K562 treated with DMSO at 1 percent for 12 hours (cell line): ENCODE results near the gene KCNAB2. TPM values are rescaled to one million over a fixed set of nuclear protein-coding genes. Genes with fewer than 3 reads are reported as not detected.

Experiments
- total RNA-seq: library from RNA; unstranded; fragments of 300-600 nt; gene quantifications from 2 replicates; pipeline ENCODE4 v1.2.3, GENCODE V29; 2022; ENCODE audit not compliant: insufficient read depth

The KCNAB2 gene
- 14.1 and 25.1 TPM in 2 replicates for total RNA-seq

DNA sequence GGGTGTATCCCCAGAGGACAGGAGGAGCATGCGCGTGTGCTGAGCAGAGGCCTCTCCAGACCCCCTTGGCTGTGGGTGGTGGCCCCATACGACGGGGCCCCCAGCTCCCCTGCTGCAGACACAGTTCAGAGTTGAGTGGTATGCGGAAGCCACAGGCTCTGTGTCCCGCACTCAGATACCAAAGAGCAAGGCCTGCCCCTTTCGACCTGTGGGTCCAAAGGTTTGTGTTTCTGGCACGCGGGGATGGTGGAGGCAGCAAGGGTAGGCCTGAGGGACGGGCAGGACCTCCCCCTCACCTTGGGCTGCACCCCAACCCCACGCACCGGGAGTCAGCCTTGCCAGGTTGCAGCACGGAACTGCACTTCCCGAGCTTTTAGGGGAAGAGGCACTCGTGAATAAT lies at the start of gene KCNAB2:
Gene KCNAB2 (plus strand): TSS at position 328 of the 400 bp plus-strand sequence. CDS start 5,649 bp downstream, outside the sequence.

Other genes with a start within 250 kb of the KCNAB2 start
- 8.3 and 20.3 TPM in 2 replicates for gene NPHP4, start 53.5 kb upstream of the KCNAB2 start, total RNA-seq
- gene CHD5, start 134.4 kb downstream of the KCNAB2 start, total RNA-seq, result 0.13 and 0.51 TPM in 2 replicates
- 409 and 754 TPM in 2 replicates for gene RPL22, start 153.7 kb downstream of the KCNAB2 start, total RNA-seq
- gene RNF207, start 160.2 kb downstream of the KCNAB2 start, total RNA-seq, result 3.5 and 7.6 TPM in 2 replicates
- 30.3 and 74.7 TPM in 2 replicates for gene ICMT, start 190.1 kb downstream of the KCNAB2 start, total RNA-seq
- not detected in 2 replicates for gene HES3, start 198.3 kb downstream of the KCNAB2 start, total RNA-seq
- 0.93 and 2.1 TPM in 2 replicates for gene GPR153, start 215.2 kb downstream of the KCNAB2 start, total RNA-seq